SJCRH30 (cell line): ENCODE results near the gene SYT13. TPM values are rescaled to one million over a fixed set of nuclear protein-coding genes. Genes with fewer than 3 reads are reported as not detected.

Source experiments
- DNase-seq, 2 experiments: peaks; one replicate each; pipeline ENCODE4 v3.0.0-alpha.2; 2015 to 2020
- H3K27ac ChIP-seq: fragments of 250-450 bp; sonication (Bioruptor Pico); 2 replicates; pipeline ENCODE4 v1.5.1; 2020; ENCODE audit warnings: mild to moderate bottlenecking, moderate library complexity
- H3K27me3 ChIP-seq: fragments of 250-450 bp; sonication (Bioruptor Pico); 2 replicates; pipeline ENCODE4 v1.5.1; 2020; ENCODE audit warnings: mild to moderate bottlenecking, moderate library complexity
- H3K36me3 ChIP-seq: fragments of 250-450 bp; sonication (Bioruptor Pico); 2 replicates; pipeline ENCODE4 v1.5.1; 2020; ENCODE audit warnings: mild to moderate bottlenecking, moderate library complexity
- H3K4me1 ChIP-seq: fragments of 250-450 bp; sonication (Bioruptor Pico); 2 replicates; pipeline ENCODE4 v1.5.1; 2020; ENCODE audit warnings: mild to moderate bottlenecking, moderate library complexity
- H3K4me3 ChIP-seq: fragments of 250-450 bp; sonication (Bioruptor Pico); 2 replicates; pipeline ENCODE4 v1.5.1; 2020; ENCODE audit warnings: mild to moderate bottlenecking, moderate library complexity
- H3K9me3 ChIP-seq: fragments of 250-450 bp; sonication (Bioruptor Pico); replicated peaks from 2 replicates; pipeline ENCODE4 v1.5.1; 2020; ENCODE audit warnings: mild to moderate bottlenecking, moderate library complexity
- total RNA-seq: library from RNA; depleted of rRNA; stranded (reverse); fragments of >200 nt; shearing (Covaris generic); gene quantifications from 2 replicates; pipeline ENCODE4 v1.2.3, GENCODE V29; 2014; rRNA removed

The SYT13 gene
- 0.03 TPM in 1 of 2 replicates, not detected in the other for total RNA-seq

GRCh38 chr11:45285930-45286632 lies at the start of gene SYT13:
SYT13 (minus strand) TSS chr11:45286341; CDS start chr11:45286207, 134 bp downstream.
- H3K27me3 ChIP-seq, result peaks cover 17% of the 10 kb centered on the region
- no peaks in the 10 kb centered on the region for H3K36me3 ChIP-seq
- no peak for DNase-seq
- no peak within 1 kb of the TSS for H3K27ac ChIP-seq
- no peak within 1 kb of the TSS for H3K4me3 ChIP-seq
- no peaks in the 10 kb centered on the region for H3K4me1 ChIP-seq
- H3K9me3 ChIP-seq, result no peaks in the 10 kb centered on the region

- no peak overlapping the region for H3K27ac ChIP-seq
- no peak for DNase-seq
- no peaks in the 10 kb centered on the region for H3K9me3 ChIP-seq
- H3K4me1 ChIP-seq, result no peaks in the 10 kb centered on the region; the same call in 1 of the 2 replicates
- H3K27me3 ChIP-seq, result peaks cover 16% of the 10 kb centered on the region
- no peaks in the 10 kb centered on the region for H3K36me3 ChIP-seq
- H3K4me3 ChIP-seq, result no peak overlapping the region
Observed at GRCh38 chr11:45335434-45335833, 49.3 kb upstream of the SYT13 start.

- Histone ChIP-seq H3K36me3 (no peaks in the 10 kb centered on the region), H3K27me3 (peaks cover 13% of the 10 kb centered on the region), H3K4me1 (no peaks in the 10 kb centered on the region; the same call in 1 of the 2 replicates), H3K27ac (no peak overlapping the region), H3K9me3 (no peaks in the 10 kb centered on the region), H3K4me3 (no peak overlapping the region)
- DNase-seq, result no peak
Observed at GRCh38 chr11:45334836-45335235, 48.7 kb upstream of the SYT13 start.

- H3K9me3 ChIP-seq, result no peaks in the 10 kb centered on the region
- H3K4me1 ChIP-seq, result no peaks in the 10 kb centered on the region; the same call in 1 of the 2 replicates
- no peaks in the 10 kb centered on the region for H3K36me3 ChIP-seq
- DNase-seq, result no peak
- H3K27me3 ChIP-seq, result peaks cover 13% of the 10 kb centered on the region
- H3K4me3 ChIP-seq, result no peak overlapping the region
- no peak overlapping the region for H3K27ac ChIP-seq
Observed at GRCh38 chr11:45334410-45334809, 48.3 kb upstream of the SYT13 start.

- Histone ChIP-seq H3K4me3 (peak overlapping the region; percentile 26), H3K9me3 (no peaks in the 10 kb centered on the region), H3K27ac (no peak overlapping the region), H3K36me3 (no peaks in the 10 kb centered on the region), H3K27me3 (peaks cover 8% of the 10 kb centered on the region), H3K4me1 (no peaks in the 10 kb centered on the region; the same call in 1 of the 2 replicates)
- DNase-seq, result peak; percentile 50 to 71
Observed at GRCh38 chr11:45333001-45333971, 47.1 kb upstream of the SYT13 start.

- H3K36me3 ChIP-seq, result no peaks in the 10 kb centered on the region
- H3K27ac ChIP-seq, result no peak overlapping the region
- H3K9me3 ChIP-seq, result 0 out of 2 replicates have a peak, but pooled peaks cover 3% of the 10 kb centered on the region
- DNase-seq, result peak in 1 of 2 experiments; percentile 65
- H3K27me3 ChIP-seq, result peaks cover 8% of the 10 kb centered on the region
- no peak overlapping the region for H3K4me3 ChIP-seq
- H3K4me1 ChIP-seq, result no peaks in the 10 kb centered on the region; the same call in 1 of the 2 replicates
Observed at GRCh38 chr11:45332276-45332934, 46.3 kb upstream of the SYT13 start.

- DNase-seq, result no peak
- H3K27me3 ChIP-seq, result peaks cover 8% of the 10 kb centered on the region
- no peaks in the 10 kb centered on the region for H3K36me3 ChIP-seq
- H3K4me1 ChIP-seq, result no peaks in the 10 kb centered on the region; the same call in 1 of the 2 replicates
- 0 out of 2 replicates have a peak, but pooled peaks cover 3% of the 10 kb centered on the region for H3K9me3 ChIP-seq
- no peak overlapping the region for H3K4me3 ChIP-seq
- H3K27ac ChIP-seq, result no peak overlapping the region
Observed at GRCh38 chr11:45331839-45332238, 45.7 kb upstream of the SYT13 start.

- Histone ChIP-seq H3K36me3 (no peaks in the 10 kb centered on the region), H3K27ac (no peak overlapping the region), H3K4me1 (no peaks in the 10 kb centered on the region; the same call in 1 of the 2 replicates), H3K9me3 (0 out of 2 replicates have a peak, but pooled peaks cover 3% of the 10 kb centered on the region), H3K4me3 (no peak overlapping the region), H3K27me3 (peaks cover 9% of the 10 kb centered on the region)
- no peak for DNase-seq
Observed at GRCh38 chr11:45328726-45329125, 42.6 kb upstream of the SYT13 start.

GRCh38 chr11:45324459-45324858 lies 38.3 kb upstream of the SYT13 start:
- no peak for DNase-seq
- H3K9me3 ChIP-seq, result 0 out of 2 replicates have a peak, but pooled peaks cover 3% of the 10 kb centered on the region
- no peaks in the 10 kb centered on the region for H3K36me3 ChIP-seq
- peaks cover 21% of the 10 kb centered on the region; the same call in 1 of the 2 replicates for H3K27me3 ChIP-seq
- H3K27ac ChIP-seq, result no peak overlapping the region
- H3K4me1 ChIP-seq, result no peaks in the 10 kb centered on the region
- H3K4me3 ChIP-seq, result no peak overlapping the region

GRCh38 chr11:45323601-45324249 lies 37.6 kb upstream of the SYT13 start:
- Histone ChIP-seq H3K4me3 (no peak overlapping the region), H3K27ac (no peak overlapping the region), H3K9me3 (0 out of 2 replicates have a peak, but pooled peaks cover 3% of the 10 kb centered on the region), H3K27me3 (peaks cover 21% of the 10 kb centered on the region; the same call in 1 of the 2 replicates), H3K4me1 (no peaks in the 10 kb centered on the region), H3K36me3 (no peaks in the 10 kb centered on the region)
- DNase-seq, result no peak

GRCh38 chr11:45322891-45323600 lies 36.9 kb upstream of the SYT13 start:
- no peak overlapping the region for H3K27ac ChIP-seq
- DNase-seq, result no peak
- no peak overlapping the region for H3K4me3 ChIP-seq
- H3K36me3 ChIP-seq, result no peaks in the 10 kb centered on the region
- 0 out of 2 replicates have a peak, but pooled peaks cover 3% of the 10 kb centered on the region for H3K9me3 ChIP-seq
- no peaks in the 10 kb centered on the region for H3K4me1 ChIP-seq
- H3K27me3 ChIP-seq, result peaks cover 21% of the 10 kb centered on the region; the same call in 1 of the 2 replicates

GRCh38 chr11:45322111-45322705 lies 36.1 kb upstream of the SYT13 start:
- H3K36me3 ChIP-seq, result no peaks in the 10 kb centered on the region
- no peak overlapping the region for H3K27ac ChIP-seq
- no peaks in the 10 kb centered on the region for H3K9me3 ChIP-seq
- no peak overlapping the region for H3K4me3 ChIP-seq
- no peak for DNase-seq
- no peaks in the 10 kb centered on the region for H3K4me1 ChIP-seq
- peaks cover 21% of the 10 kb centered on the region; the same call in 1 of the 2 replicates for H3K27me3 ChIP-seq

- Histone ChIP-seq H3K4me1 (no peaks in the 10 kb centered on the region), H3K4me3 (no peak overlapping the region), H3K36me3 (no peaks in the 10 kb centered on the region), H3K27ac (no peak overlapping the region), H3K27me3 (peaks cover 21% of the 10 kb centered on the region; the same call in 1 of the 2 replicates), H3K9me3 (no peaks in the 10 kb centered on the region)
- no peak for DNase-seq
Observed at GRCh38 chr11:45321669-45322068, 35.5 kb upstream of the SYT13 start.
